ENCODE data around the gene SIRPB1.
"Not testable (repeated sequence)": the region's sequence is repeated elsewhere in the genome, so short reads cannot be mapped to it uniquely, and the experiment has no call there.

Gene SIRPB1

GRCh38 chr20:1636621-1637020 lies 16.8 kb upstream of the SIRPB1 start:
- no peak for DNase-seq (ENCODE audit: low spot score)

- DNase-seq (ENCODE audit: low spot score): no peak
These were observed 15.6 kb upstream of the SIRPB1 start for GRCh38 chr20:1635291-1635979.

DNA sequence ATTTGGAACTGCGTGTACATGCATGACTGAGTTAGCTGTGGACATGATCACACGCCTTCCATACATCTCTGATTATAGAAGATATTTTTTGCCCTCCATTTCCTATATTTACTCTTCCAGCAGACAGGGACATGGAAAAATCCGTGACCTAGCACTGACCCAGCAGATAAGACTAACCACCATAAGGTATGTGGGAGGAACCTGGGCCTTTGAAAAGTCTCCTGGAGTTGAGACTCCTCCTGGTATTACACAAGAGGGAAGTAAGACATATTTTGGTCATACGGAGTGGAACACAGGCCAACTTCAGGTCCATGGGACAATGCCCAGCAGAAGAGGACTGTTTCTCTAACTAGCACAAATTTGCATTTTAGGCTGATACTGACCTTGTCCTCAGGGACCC lies 13.7 kb upstream of the SIRPB1 start:
- no peak for DNase-seq (ENCODE audit: low spot score)

DNA sequence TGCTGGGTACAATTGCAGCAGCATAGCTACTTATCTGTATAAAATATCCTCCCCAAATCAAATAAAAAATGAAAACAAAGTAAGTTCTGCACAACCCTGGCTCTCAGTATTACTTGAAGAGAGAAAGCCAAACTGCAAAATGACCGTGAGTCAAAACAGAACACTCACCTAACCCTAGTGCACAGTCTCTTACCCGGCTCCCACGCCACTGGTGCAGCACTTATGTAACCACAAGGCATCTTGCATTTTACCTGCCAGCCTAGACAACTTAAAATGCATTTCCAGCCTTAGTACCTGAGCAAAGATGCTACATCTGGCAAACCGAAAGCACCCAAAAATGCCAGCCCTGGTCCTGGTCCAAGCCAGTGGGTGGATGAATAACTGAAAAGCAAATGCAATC lies 12.4 kb upstream of the SIRPB1 start:
- DNase-seq (ENCODE audit: low spot score): no peak

GRCh38 chr20:1631309-1632151 lies 11.7 kb upstream of the SIRPB1 start:
- DNase-seq (ENCODE audit: low spot score): no peak

GRCh38 chr20:1630186-1630585 lies 10.4 kb upstream of the SIRPB1 start:
- no peak for DNase-seq (ENCODE audit: low spot score)

- no peak for DNase-seq (ENCODE audit: low spot score)
These were observed 9.5 kb upstream of the SIRPB1 start for GRCh38 chr20:1629321-1629720.

GRCh38 chr20:1628621-1629020 lies 8.8 kb upstream of the SIRPB1 start:
- DNase-seq (ENCODE audit: low spot score): no peak

- DNase-seq (ENCODE audit: low spot score): no peak
These were observed 7.4 kb upstream of the SIRPB1 start for GRCh38 chr20:1627200-1627550.

DNA sequence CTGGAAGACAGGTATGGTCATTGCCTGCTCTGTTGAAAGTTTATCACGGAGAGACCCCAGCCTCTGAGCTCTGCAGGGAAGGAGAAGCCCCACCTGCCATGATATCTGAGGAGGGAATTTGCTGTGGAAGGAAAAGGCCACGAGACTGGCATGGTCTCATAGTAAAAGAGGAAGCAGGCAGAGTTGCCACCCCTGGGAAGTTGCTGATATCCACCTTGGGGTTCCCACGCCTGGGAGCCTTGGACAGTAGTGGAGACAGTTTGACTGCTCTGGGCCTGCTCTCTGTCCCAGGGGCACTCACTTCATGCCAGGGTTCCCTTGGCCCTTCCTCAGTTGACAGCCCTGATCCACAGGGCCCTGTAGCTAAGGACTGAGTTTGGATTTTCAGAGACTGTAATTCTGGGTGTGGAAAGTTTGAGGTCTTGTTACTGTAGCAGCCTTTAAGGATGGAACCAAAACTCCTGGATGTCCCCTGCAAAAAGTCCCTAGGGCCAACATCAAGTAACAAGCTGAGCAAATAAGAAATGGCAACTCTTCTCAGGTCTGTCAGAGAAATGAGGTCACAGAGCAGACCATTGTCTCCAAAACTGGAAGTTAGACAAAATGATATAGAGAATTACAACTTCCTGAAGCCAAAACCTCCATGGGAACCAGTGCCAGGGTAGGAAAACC lies 6.9 kb upstream of the SIRPB1 start:
- no peak for DNase-seq (ENCODE audit: low spot score)

DNA sequence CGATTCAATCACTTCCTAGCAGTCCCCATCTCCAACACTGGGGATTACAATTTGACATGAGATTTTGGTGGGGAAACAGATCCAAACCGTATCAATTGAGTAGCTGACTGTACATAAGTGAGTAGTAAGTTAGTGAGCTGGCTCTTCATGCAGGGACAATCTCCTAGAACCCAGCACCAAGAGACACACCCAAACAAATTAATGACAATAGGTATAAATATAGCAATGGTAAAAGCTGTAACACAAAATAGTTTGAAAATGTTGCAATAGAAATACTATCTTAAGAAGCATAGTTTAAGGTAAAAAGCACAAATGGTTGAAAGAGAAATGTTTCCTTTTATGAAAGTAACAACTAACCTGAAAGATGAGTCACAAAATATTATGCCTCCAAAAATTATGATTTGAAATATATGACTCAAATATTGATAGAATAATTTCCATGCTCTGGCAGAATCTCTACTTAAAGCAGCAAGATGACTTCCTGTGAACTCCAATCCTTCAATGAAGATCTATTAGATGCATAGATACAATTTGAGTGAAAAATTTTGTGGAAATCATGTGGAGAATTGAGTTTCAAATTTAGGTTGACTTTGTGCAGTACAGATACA lies 5.4 kb upstream of the SIRPB1 start:
- DNase-seq (ENCODE audit: low spot score): no peak

DNA sequence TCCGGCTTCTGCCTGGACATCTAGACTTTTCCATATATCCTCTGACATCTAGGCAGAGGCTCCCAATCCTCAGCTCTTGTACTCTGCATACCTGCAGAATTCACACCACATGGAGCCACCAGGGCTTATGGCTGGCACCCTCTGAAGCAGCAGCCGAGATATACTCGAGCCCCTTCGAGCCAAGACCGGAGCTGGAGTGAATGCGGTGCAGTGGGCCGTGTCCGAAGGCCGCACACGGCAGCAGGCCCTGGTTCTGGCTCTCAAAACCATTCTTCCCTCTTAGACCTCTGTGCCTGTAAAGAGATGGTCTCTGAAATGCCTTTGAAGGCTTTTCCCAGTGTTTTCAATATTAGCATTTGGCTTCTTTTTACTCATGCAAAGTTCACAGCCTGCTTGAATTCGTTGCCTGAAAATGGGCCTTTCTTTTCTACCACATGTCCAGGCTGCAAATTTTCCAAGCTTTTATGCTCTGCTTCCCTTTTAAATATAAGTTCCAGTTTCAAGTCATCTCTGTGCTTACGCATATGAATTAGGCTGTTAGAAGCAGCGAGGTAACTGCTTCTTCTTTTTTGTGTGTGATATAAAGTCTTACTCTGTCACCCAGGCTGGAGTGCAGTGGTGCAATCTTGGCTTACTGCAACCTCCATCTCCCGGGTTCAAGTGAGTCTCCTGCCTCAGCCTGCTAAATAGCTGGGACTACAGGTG lies 3.8 kb upstream of the SIRPB1 start:
- no peak for DNase-seq (ENCODE audit: low spot score)

GRCh38 chr20:1622450-1622849 lies 2.6 kb upstream of the SIRPB1 start:
- DNase-seq (ENCODE audit: low spot score): no peak

DNA sequence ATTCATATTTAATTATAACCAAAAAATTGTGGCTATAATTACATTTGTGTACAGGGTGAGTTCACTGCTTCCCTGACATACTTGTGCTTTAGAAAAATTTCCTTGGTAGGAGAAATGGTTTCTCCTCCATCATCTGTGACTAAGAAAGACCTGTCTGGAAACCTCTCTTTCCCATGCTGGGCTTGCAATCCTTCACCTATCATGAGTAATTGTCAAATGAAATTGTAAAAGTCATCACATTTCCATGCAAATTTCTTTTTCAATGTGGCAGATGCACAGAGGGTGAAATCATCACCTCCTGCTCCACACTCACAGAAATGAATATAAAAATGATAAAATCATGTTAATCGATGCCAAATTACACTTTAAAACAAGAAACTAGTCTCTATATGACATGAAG lies 1.5 kb upstream of the SIRPB1 start:
- no peak for DNase-seq (ENCODE audit: low spot score)

DNA sequence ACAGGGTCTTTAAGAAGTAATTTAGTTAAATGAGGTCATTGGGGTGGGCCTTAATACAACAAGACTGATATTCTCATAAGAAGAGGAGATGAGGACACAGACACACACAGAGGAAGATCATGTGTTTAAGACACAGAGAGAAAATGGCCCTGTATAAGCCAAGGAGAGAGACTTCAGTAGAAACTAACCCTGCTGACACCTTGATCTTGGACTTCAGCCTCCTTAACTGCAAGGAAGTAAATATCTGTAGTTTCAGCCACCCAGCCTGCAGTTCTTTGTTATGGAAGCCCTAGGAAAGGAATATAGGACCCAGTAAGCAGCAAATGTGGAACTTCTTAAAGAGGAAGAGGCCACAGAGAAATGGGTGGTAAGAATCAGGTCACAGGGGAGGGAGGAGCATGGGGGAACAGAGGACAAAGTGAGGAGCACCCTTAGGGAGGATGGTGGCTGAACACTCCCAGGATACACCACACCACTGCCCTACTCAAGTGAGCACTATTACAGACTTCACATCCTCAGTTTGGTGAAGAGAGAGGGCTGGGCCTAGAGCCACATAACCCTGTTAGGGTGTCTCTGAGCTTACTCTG lies 762 bp downstream of the SIRPB1 start:
- no peak for DNase-seq (ENCODE audit: low spot score)

DNA sequence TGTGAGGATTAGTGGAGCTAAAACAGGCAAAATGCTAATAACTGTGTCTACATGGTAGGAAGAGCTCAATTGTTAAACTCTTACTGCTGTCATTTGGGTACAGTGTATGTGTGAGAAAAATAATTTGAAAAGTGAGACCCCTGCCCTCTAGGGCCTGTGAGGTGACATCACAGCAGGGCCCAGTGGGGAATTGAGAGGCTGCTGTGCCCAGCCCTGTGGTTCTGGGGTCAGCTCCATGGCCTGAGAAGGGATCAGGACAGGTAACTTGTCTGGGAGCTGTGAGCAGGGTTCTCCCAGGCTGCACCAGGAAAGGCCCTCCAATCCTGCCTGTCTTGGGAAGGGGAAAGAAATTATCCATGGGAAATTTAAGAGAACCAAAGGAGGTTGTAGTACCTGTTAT lies 1.3 kb downstream of the SIRPB1 start:
- no peak for DNase-seq (ENCODE audit: low spot score)

GRCh38 chr20:1616858-1617434 lies 2.9 kb downstream of the SIRPB1 start:
- no peak for DNase-seq (ENCODE audit: low spot score)

DNA sequence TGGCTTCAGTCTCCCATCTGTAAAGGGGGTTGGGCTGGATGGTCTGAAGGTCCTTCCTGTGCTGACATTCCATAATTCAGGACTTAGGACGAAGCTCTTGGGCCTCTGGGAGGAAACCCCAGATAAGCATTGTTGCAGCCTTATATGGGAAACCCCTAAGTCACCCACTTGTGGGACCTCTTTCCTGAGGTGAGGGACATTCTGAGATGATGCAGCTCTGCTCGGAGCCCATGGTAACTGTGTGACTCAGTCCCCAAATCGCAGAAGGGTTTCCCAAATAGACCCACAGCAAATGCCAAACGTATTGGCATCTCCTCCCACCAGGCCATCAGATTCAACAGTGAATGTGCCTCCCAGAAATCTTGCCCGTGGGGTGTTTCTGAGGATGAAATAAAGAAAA lies 9.4 kb downstream of the SIRPB1 start:
- DNase-seq (ENCODE audit: low spot score): not testable (repeated sequence)

DNA sequence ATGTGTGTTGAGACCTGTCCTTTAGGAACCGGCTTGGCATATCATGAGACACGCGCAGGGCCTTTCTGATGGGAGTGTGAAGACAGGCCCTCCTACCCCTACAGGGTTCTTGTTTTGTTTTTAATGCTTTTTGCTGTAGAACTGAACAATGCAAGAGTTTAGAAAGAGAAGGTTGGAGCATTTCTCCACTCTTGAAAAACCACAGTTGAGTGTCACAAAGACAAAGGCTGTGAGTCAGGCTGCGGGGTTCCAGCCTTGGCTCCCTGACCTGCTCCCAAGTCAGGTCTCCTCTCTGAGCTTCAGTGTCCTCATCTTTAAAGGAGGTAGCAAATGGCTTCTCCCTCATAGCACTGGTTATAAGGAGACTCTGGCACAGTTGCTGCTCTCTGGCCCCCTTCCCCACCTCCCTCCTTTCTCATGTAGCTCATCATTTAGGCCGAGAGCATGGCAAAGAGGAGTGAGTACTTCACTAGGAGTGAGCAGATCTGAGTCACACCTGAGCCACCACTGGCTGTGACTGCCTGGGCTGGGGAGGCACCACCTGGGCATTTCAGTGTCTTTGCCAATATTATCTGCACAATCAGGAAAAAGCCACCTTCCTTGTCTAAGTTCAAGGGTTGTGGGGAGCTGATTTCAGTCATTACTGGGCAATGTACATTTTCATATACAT lies 11.0 kb downstream of the SIRPB1 start:
- not testable (repeated sequence) for DNase-seq (ENCODE audit: low spot score)

- no peak for DNase-seq (ENCODE audit: low spot score)
These were observed 19.1 kb downstream of the SIRPB1 start for GRCh38 chr20:1600736-1601135.

GRCh38 chr20:1595333-1595732 lies 24.5 kb downstream of the SIRPB1 start:
- no peak for DNase-seq (ENCODE audit: low spot score)

Data from hematopoietic multipotent progenitor cell treated with erythropoietin and hydrocortisone succinate and interleukin-3 and kit ligand, for 15 days (in vitro differentiated cells).